Measurements from ENCODE around the gene HSPG2. TPM values are rescaled to one million over a fixed set of nuclear protein-coding genes. Genes with fewer than 3 reads are reported as not detected.
"Not testable (repeated sequence)": the region's sequence is repeated elsewhere in the genome, so short reads cannot be mapped to it uniquely, and the experiment has no call there.

Gene HSPG2
- total RNA-seq, 1 experiment from 2014 or later: 235 TPM

- no peak for DNase-seq (ENCODE audit: low spot score)
These were observed 142.0 kb downstream of the HSPG2 start for GRCh38 chr1:21795075-21795474.

GRCh38 chr1:21794656-21795055 lies 142.5 kb downstream of the HSPG2 start:
- no peak for DNase-seq (ENCODE audit: low spot score)

GRCh38 chr1:21793104-21793503 lies 144.0 kb downstream of the HSPG2 start:
- DNase-seq (ENCODE audit: low spot score): no peak

GRCh38 chr1:21786640-21787039 lies 150.5 kb downstream of the HSPG2 start:
- no peak for DNase-seq (ENCODE audit: low spot score)

GRCh38 chr1:21785764-21786163 lies 151.3 kb downstream of the HSPG2 start:
- DNase-seq (ENCODE audit: low spot score): not testable (repeated sequence)

- no peak for DNase-seq (ENCODE audit: low spot score)
These were observed 153.2 kb downstream of the HSPG2 start for GRCh38 chr1:21783679-21784603.

- DNase-seq (ENCODE audit: low spot score): peak; percentile 99
These were observed 154.0 kb downstream of the HSPG2 start, which contains the start of gene USP48 for GRCh38 chr1:21782868-21783678. TSS of gene USP48 (minus strand) at chr1:21783149. CDS start at chr1:21782957, 192 bp downstream.

- peak; percentile 73 for DNase-seq (ENCODE audit: low spot score)
These were observed 154.7 kb downstream of the HSPG2 start for GRCh38 chr1:21782349-21782867.

GRCh38 chr1:21781815-21782348 lies 155.2 kb downstream of the HSPG2 start:
- peak; percentile 51 for DNase-seq (ENCODE audit: low spot score)

GRCh38 chr1:21779613-21780521 lies 157.2 kb downstream of the HSPG2 start:
- no peak for DNase-seq (ENCODE audit: low spot score)

GRCh38 chr1:21778405-21778727 lies 158.7 kb downstream of the HSPG2 start:
- DNase-seq (ENCODE audit: low spot score): no peak

- not testable (repeated sequence) for DNase-seq (ENCODE audit: low spot score)
These were observed 160.2 kb downstream of the HSPG2 start for GRCh38 chr1:21776925-21777324.

GRCh38 chr1:21775985-21776562 lies 161.0 kb downstream of the HSPG2 start:
- DNase-seq (ENCODE audit: low spot score): no peak

- no peak for DNase-seq (ENCODE audit: low spot score)
These were observed 161.6 kb downstream of the HSPG2 start for GRCh38 chr1:21775550-21775914.

- DNase-seq (ENCODE audit: low spot score): no peak
These were observed 162.1 kb downstream of the HSPG2 start for GRCh38 chr1:21774835-21775549.

- DNase-seq (ENCODE audit: low spot score): no peak
These were observed 163.5 kb downstream of the HSPG2 start for GRCh38 chr1:21773585-21773984.

All from HT-29 (cell line).